Measurements from ENCODE around the gene AHI1. TPM values are rescaled to one million over a fixed set of nuclear protein-coding genes. Genes with fewer than 3 reads are reported as not detected.

AHI1 gene
- total and polyA plus RNA-seq, 8 donors, result 10.6 to 24.8 (median 16.5) TPM

GRCh38 chr6:135240711-135241110 is 256.8 kb downstream of the AHI1 start:
- no peak for TF ChIP-seq CTCF (IDR thresholded peaks at IDR 0.05)
- ATAC-seq, result no peak
- intact Hi-C loops (cut with DNase I), result no loop called here
- WGBS, 2 donors, result 82 to 87% methylated on average over 5 of the region's 5 CpGs
- no peak for DNase-seq
- Histone ChIP-seq H3K27ac (no peak overlapping the region), H3K4me1 (no peaks in the 10 kb centered on the region), H3K36me3 (no peaks in the 10 kb centered on the region), H3K4me3 (no peak overlapping the region), H3K27me3 (no peaks in the 10 kb centered on the region), H3K9me3 (no peaks in the 10 kb centered on the region)
- no peak for FAIRE-seq

- no peak for FAIRE-seq
- H3K9me3 ChIP-seq, result no peaks in the 10 kb centered on the region
- no peaks in the 10 kb centered on the region for H3K4me1 ChIP-seq
- H3K27ac ChIP-seq, result no peak overlapping the region
- H3K27me3 ChIP-seq, result no peaks in the 10 kb centered on the region
- TF ChIP-seq CTCF (IDR thresholded peaks at IDR 0.05), result no peak
- no peaks in the 10 kb centered on the region for H3K36me3 ChIP-seq
- 53 to 56% methylated on average over 6 of the region's 6 CpGs for WGBS, 2 donors
- intact Hi-C loops (cut with DNase I), result no loop called here
- no peak for DNase-seq
- H3K4me3 ChIP-seq, result no peak overlapping the region
- no peak for ATAC-seq
Observed at GRCh38 chr6:135236732-135237131, 260.8 kb downstream of the AHI1 start.

GRCh38 chr6:135236319-135236718 is 261.2 kb downstream of the AHI1 start:
- no peak for FAIRE-seq
- ATAC-seq, result no peak
- 77 to 78% methylated on average over 1 of the region's 1 CpG for WGBS, 2 donors
- no peaks in the 10 kb centered on the region for H3K4me1 ChIP-seq
- H3K36me3 ChIP-seq, result no peaks in the 10 kb centered on the region
- H3K27ac ChIP-seq, result no peak overlapping the region
- no peak for DNase-seq
- no peaks in the 10 kb centered on the region for H3K27me3 ChIP-seq
- TF ChIP-seq CTCF (IDR thresholded peaks at IDR 0.05), result no peak
- H3K9me3 ChIP-seq, result no peaks in the 10 kb centered on the region
- intact Hi-C loops (cut with DNase I), result no loop called here
- no peak overlapping the region for H3K4me3 ChIP-seq

GRCh38 chr6:135235716-135236115 is 261.8 kb downstream of the AHI1 start:
- Histone ChIP-seq H3K27ac (no peak overlapping the region), H3K4me3 (no peak overlapping the region), H3K4me1 (no peaks in the 10 kb centered on the region), H3K36me3 (no peaks in the 10 kb centered on the region), H3K27me3 (no peaks in the 10 kb centered on the region), H3K9me3 (no peaks in the 10 kb centered on the region)
- 77 to 79% methylated on average over 5 of the region's 5 CpGs for WGBS, 2 donors
- no peak for TF ChIP-seq CTCF (IDR thresholded peaks at IDR 0.05)
- intact Hi-C loops (cut with DNase I), result no loop called here
- ATAC-seq, result no peak
- no peak for FAIRE-seq
- no peak for DNase-seq

- intact Hi-C loops (cut with DNase I), result no loop called here
- ATAC-seq (no peak), FAIRE-seq (no peak), DNase-seq (no peak)
- no peaks in the 10 kb centered on the region for H3K36me3 ChIP-seq
- no peaks in the 10 kb centered on the region for H3K9me3 ChIP-seq
- 57 to 58% methylated on average over 1 of the region's 1 CpG for WGBS, 2 donors
- H3K27ac ChIP-seq, result no peak overlapping the region
- no peaks in the 10 kb centered on the region for H3K27me3 ChIP-seq
- no peaks in the 10 kb centered on the region for H3K4me1 ChIP-seq
- no peak for TF ChIP-seq CTCF (IDR thresholded peaks at IDR 0.05)
- no peak overlapping the region for H3K4me3 ChIP-seq
Observed at GRCh38 chr6:135234492-135234780, 263.1 kb downstream of the AHI1 start.
